Astrocyte of the spinal cord (primary cell): Measurements from ENCODE around the gene ARSI.

Source experiments
- DNase-seq: peaks from one replicate; pipeline ENCODE4 v3.0.0; 2011; ENCODE audit warnings: low read depth, low spot score
- H3K4me3 ChIP-seq: 2 replicates; pipeline ENCODE4 v1.5.1; 2011; ENCODE audit warnings: low read depth, mild to moderate bottlenecking, low read length, moderate library complexity
- in situ Hi-C: cut with HindIII; loops from 2 replicates; pipeline ENCODE4 v1.10.0; 2017; ENCODE audit warnings: low sequenced_read_pairs
- TF ChIP-seq, protein P1 (sequence below): IDR thresholded peaks from 2 replicates; pipeline ENCODE4 v1.5.1; 2012; ENCODE audit warnings: low read depth, mild to moderate bottlenecking, low read length, inconsistent platforms

Gene ARSI

DNA sequence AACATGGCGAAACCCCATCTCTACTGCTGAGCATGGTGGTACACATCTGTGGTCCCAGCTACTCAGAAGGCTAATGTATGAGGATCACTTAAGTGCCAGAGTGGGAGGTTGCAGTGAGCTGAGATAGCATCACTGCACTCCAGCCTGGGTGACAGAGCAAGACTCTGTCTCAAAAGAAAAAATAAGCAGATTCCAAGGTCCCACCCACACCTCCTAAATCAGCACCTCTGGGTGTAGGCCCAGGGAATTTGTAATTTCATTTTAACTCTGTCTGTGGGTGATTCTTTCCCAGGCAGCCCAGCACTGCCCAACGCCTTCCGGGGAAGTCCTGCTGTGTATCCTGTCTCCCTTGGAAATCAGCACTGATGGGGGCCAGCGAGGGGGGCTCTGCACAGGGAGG lies 25.7 kb downstream of the ARSI start:
- in situ Hi-C loops, result no loop called here
- H3K4me3 ChIP-seq, result no peak overlapping the region
- no peak for DNase-seq
- TF ChIP-seq, protein P1, sequence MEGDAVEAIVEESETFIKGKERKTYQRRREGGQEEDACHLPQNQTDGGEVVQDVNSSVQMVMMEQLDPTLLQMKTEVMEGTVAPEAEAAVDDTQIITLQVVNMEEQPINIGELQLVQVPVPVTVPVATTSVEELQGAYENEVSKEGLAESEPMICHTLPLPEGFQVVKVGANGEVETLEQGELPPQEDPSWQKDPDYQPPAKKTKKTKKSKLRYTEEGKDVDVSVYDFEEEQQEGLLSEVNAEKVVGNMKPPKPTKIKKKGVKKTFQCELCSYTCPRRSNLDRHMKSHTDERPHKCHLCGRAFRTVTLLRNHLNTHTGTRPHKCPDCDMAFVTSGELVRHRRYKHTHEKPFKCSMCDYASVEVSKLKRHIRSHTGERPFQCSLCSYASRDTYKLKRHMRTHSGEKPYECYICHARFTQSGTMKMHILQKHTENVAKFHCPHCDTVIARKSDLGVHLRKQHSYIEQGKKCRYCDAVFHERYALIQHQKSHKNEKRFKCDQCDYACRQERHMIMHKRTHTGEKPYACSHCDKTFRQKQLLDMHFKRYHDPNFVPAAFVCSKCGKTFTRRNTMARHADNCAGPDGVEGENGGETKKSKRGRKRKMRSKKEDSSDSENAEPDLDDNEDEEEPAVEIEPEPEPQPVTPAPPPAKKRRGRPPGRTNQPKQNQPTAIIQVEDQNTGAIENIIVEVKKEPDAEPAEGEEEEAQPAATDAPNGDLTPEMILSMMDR, result no peak

DNA sequence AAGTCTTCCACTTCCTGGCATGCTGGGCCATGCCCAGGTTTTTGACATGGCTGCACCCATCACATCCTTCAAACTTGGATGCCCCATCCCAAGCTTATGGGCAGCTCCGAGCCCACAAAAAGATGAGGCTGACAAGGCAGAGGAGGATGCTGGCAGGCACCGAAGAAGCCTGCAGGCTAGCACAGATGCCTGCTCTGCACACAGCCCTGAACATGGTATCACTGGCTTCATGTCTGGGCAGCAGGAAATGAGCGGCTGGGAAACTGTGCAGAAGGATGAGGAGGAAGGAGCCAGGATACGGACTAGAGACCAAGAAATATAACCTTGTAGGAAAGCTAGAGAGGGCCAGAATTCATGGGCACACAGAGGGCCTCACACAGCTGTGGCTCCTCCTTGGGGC lies 27.9 kb downstream of the ARSI start:
- no peak for DNase-seq
- TF ChIP-seq, protein P1, result no peak
- H3K4me3 ChIP-seq, result no peak overlapping the region
- in situ Hi-C loops, result no loop called here

DNA sequence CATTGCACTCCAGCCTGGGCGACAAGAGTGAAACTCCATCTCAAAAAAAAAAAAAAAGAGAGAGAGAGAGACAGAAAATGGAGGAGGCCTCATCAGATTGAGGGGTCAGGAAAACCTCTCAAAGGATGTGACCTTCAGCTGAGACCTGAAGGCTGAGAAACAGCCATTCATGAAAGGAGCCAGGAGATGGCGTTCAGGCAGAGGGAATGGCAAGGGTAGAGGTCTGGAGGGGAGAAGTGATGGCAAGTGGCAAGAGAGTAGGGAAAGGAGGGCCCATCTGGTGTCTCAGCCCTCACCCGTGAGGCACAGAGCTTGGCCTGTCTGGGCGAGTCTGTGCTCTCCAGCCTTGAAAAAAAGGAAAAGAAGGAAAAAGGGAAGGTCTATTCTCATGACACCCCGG lies 30.2 kb downstream of the ARSI start:
- TF ChIP-seq, protein P1, result peak; percentile 67
- in situ Hi-C loops, result no loop called here
- no peak overlapping the region for H3K4me3 ChIP-seq
- DNase-seq, result peak; percentile 46

DNA sequence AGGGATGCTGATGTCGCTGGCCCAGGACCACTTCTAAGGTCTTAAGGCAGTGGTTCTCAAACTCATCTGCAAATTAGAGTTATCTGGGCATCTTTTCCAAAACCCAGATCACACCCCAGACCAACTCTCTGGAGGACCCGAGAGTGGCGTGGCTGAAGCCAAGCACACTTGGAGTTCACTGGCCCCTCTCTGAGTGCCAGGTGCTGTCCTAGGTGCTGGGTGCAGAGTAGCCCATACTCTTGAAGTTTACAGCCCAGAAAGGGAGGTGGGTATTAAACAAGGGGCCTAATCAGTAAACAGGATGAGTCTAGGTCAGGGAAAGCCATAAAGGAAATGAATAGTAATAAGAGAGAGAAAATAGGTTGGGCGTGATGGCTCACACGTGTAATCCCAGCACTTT lies 30.8 kb downstream of the ARSI start:
- DNase-seq, result no peak
- in situ Hi-C loops, result no loop called here
- H3K4me3 ChIP-seq, result no peak overlapping the region
- TF ChIP-seq, protein P1, result no peak

DNA sequence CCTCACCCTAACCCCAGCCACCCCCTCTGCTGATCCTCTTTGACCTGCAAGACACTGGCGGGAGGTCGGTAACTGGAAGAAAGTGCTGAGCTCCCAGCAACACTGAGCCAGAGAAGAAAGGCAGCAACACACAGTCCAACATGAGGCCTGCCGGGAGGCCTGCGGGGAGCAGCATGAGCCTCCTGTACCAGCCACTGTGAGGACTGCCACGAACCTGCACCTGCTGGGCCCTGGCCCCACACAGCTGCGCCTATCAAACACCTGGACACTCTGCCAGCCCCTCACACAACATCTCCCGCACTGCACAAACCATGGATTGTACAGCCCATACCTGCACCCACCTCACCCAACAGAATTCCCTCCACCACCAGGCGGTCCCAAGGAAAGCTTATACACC lies 31.4 kb downstream of the ARSI start:
- TF ChIP-seq, protein P1, result no peak
- DNase-seq, result no peak
- in situ Hi-C loops, result no loop called here
- no peak overlapping the region for H3K4me3 ChIP-seq

DNA sequence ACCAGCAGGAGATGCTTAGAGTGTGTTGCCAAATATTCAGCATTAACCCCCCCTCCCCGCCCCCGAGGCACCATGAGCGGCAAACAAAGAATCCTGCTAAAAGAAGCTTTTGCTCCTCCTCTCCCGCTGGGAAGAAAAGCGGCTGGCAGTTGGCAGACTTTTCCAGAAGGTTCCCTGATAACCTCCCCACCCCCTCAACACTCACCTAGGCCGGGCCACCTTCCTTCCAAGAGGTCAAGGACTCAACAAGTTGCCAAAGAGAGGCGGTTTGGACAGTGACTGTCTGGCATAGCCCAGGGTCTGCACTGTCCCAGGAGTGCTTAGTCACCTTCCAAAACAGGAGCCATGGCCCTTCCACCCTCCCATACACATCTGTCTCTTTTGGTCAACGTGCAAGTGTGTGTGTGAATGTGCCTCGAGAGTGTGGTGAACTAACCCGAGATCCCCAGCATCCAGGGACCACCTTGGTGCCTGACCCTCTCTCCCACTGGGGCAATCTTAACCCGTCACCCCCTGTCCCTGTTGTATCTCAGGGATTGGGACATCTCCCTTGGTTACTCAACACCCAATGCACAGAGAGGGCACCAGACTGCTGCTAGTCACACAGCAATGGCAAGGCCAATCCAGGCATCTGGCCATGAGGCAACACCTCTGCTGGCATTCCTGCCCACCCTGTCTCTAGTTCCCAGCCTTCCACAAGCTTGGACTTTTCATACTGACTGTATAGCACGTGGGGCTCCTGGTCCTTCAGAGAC lies 32.0 kb downstream of the ARSI start:
- TF ChIP-seq, protein P1, result no peak
- H3K4me3 ChIP-seq, result no peak overlapping the region
- no peak for DNase-seq
- in situ Hi-C loops, result no loop called here
